ENCODE data around the gene EGFL7.

The EGFL7 gene

DNA sequence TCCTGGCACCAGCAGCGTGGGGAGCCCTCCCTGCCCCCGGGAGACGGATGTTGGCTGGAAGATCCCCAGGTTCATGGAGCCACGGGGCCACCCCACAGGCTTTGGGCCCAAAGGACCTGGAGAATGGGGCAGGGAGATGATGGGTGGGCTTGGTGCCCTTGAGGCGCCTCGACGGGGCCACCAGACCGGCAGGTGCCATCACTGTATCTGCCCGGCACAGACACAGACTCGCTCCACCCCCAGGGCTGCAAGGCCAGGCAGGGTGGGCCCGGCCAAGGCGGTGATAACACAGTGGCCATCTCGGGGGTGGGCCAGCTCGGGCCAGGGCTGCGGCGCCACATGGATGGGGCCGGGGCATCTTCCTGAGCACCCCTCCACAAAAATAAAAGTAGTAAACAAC, 35.0 kb upstream of the EGFL7 start:
- Mint-ChIP-seq H3K27me3 (ENCODE audit: low read depth) (peaks cover 12% of the 10 kb centered on the region), H3K4me3 (peak overlapping the region in 1 of 3 experiments; percentile 43), H3K4me1 (peaks cover 19% of the 10 kb centered on the region), H3K9me3 (no peaks in the 10 kb centered on the region), H3K36me3 (ENCODE audit: low read depth) (no peaks in the 10 kb centered on the region), H3K27ac (peak overlapping the region in 2 of 3 experiments; percentile 72 to 74)
- TF ChIP-seq, protein P1, sequence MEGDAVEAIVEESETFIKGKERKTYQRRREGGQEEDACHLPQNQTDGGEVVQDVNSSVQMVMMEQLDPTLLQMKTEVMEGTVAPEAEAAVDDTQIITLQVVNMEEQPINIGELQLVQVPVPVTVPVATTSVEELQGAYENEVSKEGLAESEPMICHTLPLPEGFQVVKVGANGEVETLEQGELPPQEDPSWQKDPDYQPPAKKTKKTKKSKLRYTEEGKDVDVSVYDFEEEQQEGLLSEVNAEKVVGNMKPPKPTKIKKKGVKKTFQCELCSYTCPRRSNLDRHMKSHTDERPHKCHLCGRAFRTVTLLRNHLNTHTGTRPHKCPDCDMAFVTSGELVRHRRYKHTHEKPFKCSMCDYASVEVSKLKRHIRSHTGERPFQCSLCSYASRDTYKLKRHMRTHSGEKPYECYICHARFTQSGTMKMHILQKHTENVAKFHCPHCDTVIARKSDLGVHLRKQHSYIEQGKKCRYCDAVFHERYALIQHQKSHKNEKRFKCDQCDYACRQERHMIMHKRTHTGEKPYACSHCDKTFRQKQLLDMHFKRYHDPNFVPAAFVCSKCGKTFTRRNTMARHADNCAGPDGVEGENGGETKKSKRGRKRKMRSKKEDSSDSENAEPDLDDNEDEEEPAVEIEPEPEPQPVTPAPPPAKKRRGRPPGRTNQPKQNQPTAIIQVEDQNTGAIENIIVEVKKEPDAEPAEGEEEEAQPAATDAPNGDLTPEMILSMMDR (IDR thresholded peaks at IDR 0.05; ENCODE audit: unreplicated experiment in 3 of 3) = no peak

DNA sequence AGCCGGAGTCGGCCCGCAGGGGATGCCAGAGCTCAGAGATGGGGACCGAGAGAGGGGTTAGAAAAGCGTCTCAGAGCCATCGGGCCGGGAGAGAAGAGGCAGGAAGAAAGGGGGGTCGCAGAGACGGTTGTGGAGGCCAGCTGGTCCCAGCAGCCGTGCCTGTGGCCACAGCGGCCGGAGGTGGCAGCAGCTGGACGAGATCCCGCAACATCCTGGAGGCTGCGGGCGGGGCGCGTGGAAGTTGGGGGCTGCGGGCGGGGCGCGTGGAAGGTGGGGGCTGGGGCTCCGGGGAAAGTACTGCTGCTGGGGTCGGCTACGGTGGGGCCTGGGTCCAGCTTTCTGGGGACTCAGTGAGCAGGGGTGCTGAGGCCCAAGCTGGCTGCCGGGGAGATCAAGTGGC, 34.4 kb upstream of the EGFL7 start:
- Mint-ChIP-seq H3K36me3 (ENCODE audit: low read depth) (no peaks in the 10 kb centered on the region), H3K27ac (peak overlapping the region in 2 of 3 experiments; percentile 68 to 74), H3K4me1 (peaks cover 19% of the 10 kb centered on the region), H3K9me3 (no peaks in the 10 kb centered on the region), H3K4me3 (peak overlapping the region in 1 of 3 experiments; percentile 56), H3K27me3 (ENCODE audit: low read depth) (peaks cover 12% of the 10 kb centered on the region)
- TF ChIP-seq, protein P1 (IDR thresholded peaks at IDR 0.05; ENCODE audit: unreplicated experiment in 3 of 3) = no peak

DNA sequence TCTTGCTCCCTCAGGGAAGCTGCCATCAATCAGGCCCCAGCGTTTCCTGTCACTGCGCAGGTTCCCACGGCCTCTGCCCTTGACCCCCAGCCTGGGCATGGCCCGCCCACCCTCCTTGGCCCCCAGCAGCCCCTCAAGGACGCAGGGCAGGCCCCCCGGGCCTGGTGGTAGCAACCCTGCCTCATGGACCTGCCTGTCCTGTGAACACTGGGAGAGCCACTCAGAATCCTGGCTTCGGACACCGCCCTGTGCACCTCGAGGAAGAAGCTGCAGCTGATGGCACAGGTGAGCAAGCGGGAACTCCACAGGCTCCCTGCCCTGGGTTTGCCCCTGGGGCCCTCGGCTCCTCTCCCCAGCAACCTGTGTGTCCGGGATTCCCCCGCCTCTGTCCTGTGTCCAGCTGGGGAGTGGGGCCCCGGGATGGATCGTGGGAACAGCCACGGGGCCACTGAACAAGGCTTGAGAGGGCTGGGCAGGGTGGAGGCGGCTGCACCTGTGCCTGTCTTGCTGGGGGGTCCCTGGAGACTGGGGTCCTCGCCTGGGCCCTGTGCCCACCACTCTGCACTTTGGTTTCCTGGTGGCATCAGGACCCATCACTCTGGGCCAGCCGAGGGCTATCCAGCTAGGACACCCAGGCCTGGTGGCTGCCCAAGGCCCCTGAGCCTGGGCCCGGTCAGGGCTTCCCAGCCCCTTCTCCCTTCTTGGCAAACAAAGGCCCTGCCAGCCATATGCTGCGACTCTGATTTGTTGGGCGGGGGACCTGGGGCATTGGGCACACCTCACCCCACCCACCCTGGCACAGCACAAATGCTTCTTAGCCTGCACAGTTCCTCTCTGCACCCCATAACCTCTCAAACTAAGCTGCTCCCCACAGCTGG, 33.5 kb upstream of the EGFL7 start:
- peaks cover 19% of the 10 kb centered on the region for H3K4me1 Mint-ChIP-seq
- no peak overlapping the region for H3K4me3 Mint-ChIP-seq
- no peak overlapping the region for H3K27ac Mint-ChIP-seq

DNA sequence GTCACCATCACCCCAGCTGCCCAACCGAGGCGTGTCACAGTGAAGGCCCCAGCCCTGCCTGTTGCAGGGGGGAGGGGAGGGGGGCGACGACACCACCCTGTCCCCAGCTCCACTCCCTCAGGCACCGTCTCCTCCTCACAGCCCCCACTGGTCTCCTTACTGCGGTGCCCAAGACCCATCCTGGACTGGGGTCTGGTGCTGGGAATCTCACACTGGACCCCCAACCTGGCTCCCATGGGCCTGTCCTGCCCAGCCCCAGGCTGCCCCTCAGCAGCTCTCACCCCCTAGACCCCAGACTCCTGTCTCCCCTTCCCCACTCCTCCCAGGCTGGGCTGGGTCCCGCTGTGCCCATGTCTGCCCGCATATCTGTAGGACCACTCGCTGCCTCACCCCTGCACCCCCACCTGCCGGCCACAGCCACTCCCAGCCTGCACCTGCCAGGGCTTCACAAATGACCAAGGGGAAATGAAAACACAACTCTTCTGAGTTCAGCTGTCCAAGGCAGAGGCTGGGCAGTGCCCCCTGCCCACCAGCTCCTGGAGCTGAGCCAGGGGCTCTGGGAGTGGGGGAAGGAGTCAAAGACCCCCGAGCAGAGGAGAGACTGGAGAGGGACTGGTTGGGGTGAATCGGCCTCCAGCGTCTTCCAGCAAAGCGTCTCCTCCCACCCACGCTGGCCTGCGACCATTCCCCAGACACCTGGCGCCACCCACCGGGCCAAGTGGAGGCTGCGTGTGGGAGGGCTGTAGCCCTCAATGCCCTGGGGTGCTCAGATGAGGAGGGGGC, 32.6 kb upstream of the EGFL7 start:
- no peaks in the 10 kb centered on the region for H3K9me3 Mint-ChIP-seq
- H3K27ac Mint-ChIP-seq = peak overlapping the region in 1 of 3 experiments; percentile 60
- no peak overlapping the region for H3K4me3 Mint-ChIP-seq
- TF ChIP-seq, protein P1 (IDR thresholded peaks at IDR 0.05; ENCODE audit: unreplicated experiment in 3 of 3) = peak; percentile 54 to 74 (median 66)
- peaks cover 24% of the 10 kb centered on the region for H3K4me1 Mint-ChIP-seq
- H3K36me3 Mint-ChIP-seq (ENCODE audit: low read depth) = no peaks in the 10 kb centered on the region
- H3K27me3 Mint-ChIP-seq (ENCODE audit: low read depth) = peaks cover 12% of the 10 kb centered on the region

More for the DNA sequence above, 33.5 kb upstream of the EGFL7 start:
- Mint-ChIP-seq H3K36me3 (ENCODE audit: low read depth) (no peaks in the 10 kb centered on the region), H3K27me3 (ENCODE audit: low read depth) (peaks cover 12% of the 10 kb centered on the region), H3K9me3 (no peaks in the 10 kb centered on the region)
- TF ChIP-seq, protein P1 (IDR thresholded peaks at IDR 0.05; ENCODE audit: unreplicated experiment in 3 of 3) = no peak

DNA sequence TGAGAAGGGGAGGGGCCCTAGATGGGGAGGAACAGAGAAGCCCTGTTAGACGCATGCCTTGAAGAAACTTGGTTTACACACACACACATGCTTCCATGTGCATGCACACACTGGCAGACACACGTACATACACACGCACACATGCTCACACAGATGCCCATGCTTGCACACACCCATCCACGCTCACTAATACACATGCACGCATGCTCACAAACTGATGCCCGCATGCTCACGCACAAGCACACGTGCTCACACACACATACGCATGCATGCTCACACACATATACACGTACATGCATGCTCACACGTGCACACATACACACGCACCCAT, 32.1 kb upstream of the EGFL7 start:
- Mint-ChIP-seq H3K4me3 (no peak overlapping the region), H3K36me3 (ENCODE audit: low read depth) (no peaks in the 10 kb centered on the region), H3K9me3 (no peaks in the 10 kb centered on the region), H3K4me1 (peaks cover 19% of the 10 kb centered on the region), H3K27me3 (ENCODE audit: low read depth) (peaks cover 12% of the 10 kb centered on the region), H3K27ac (no peak overlapping the region)
- TF ChIP-seq, protein P1 (IDR thresholded peaks at IDR 0.05; ENCODE audit: unreplicated experiment in 3 of 3) = peak in 1 of 3 experiments; percentile 8

All from nephron (organoid).